ENCODE measurements around the gene ZDHHC7.

GRCh38 chr16:85028685-85029407 is 17.5 kb upstream of the ZDHHC7 start:
- no peak for TF ChIP-seq CTCF (IDR thresholded peaks at IDR 0.05; ENCODE audit: control extremely low read depth in 1 of 3, insufficient read depth in 1 of 3, low read depth in 1 of 3, low read length in 3 of 3)
- no peak for TF ChIP-seq POLR2A (IDR thresholded peaks at IDR 0.05; ENCODE audit: control extremely low read depth in 1 of 2, low read depth in 2 of 2, low read length in 2 of 2)
- TF ChIP-seq EZH2 (IDR thresholded peaks at IDR 0.05; ENCODE audit: low read depth, low read length, severe bottlenecking) = no peak
- no peak for TF ChIP-seq CREB1 (IDR thresholded peaks at IDR 0.05)
- TF ChIP-seq, protein P1, sequence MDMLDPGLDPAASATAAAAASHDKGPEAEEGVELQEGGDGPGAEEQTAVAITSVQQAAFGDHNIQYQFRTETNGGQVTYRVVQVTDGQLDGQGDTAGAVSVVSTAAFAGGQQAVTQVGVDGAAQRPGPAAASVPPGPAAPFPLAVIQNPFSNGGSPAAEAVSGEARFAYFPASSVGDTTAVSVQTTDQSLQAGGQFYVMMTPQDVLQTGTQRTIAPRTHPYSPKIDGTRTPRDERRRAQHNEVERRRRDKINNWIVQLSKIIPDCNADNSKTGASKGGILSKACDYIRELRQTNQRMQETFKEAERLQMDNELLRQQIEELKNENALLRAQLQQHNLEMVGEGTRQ (IDR thresholded peaks at IDR 0.05; ENCODE audit: low read length) = no peak
- no peak for TF ChIP-seq RBBP5 (IDR thresholded peaks at IDR 0.05; ENCODE audit: borderline replicate concordance, low read depth, low read length)
- no peak for TF ChIP-seq TBP (IDR thresholded peaks at IDR 0.05; ENCODE audit: low read depth, low read length)
- no peak for TF ChIP-seq TAF1 (IDR thresholded peaks at IDR 0.05; ENCODE audit: low read depth, low read length)

Data from H1 (cell line).